Progenitor cell of endocrine pancreas (in vitro differentiated cells): Measurements from ENCODE around the gene CTNNA3. TPM values are rescaled to one million over a fixed set of nuclear protein-coding genes. Genes with fewer than 3 reads are reported as not detected.
"Not testable (repeated sequence)": the region's sequence is repeated elsewhere in the genome, so short reads cannot be mapped to it uniquely, and the experiment has no call there.

Source experiments
- DNase-seq: peaks from one replicate; pipeline ENCODE4 v3.0.0; 2021; ENCODE audit warnings: low spot score; ENCODE audit not compliant: unreplicated experiment
- H3K27ac Mint-ChIP-seq: 2 replicates; pipeline ENCODE4 v1.8.0; 2021; ENCODE audit warnings: mild to moderate bottlenecking, moderate library complexity, mixed read lengths
- H3K27me3 Mint-ChIP-seq: 2 replicates; pipeline ENCODE4 v1.8.0; 2021; ENCODE audit warnings: mixed read lengths
- H3K36me3 Mint-ChIP-seq: 2 replicates; pipeline ENCODE4 v1.8.0; 2022; ENCODE audit warnings: mixed read lengths; ENCODE audit not compliant: insufficient read depth
- H3K4me1 Mint-ChIP-seq: 2 replicates; pipeline ENCODE4 v1.8.0; 2021; ENCODE audit warnings: low read depth, mixed read lengths
- H3K4me3 Mint-ChIP-seq: 2 replicates; pipeline ENCODE4 v1.8.0; 2021; ENCODE audit warnings: low read depth, mild to moderate bottlenecking, moderate library complexity, mixed read lengths
- H3K9me3 Mint-ChIP-seq: 2 replicates; pipeline ENCODE4 v1.8.0; 2021; ENCODE audit warnings: low read depth, mixed read lengths
- CTCF ChIP-seq: fragments of 200-600 bp; sonication (generic); IDR thresholded peaks from one replicate; pipeline ENCODE4 v1.5.0; 2021; ENCODE audit warnings: antibody characterized with exemption, mild to moderate bottlenecking; ENCODE audit not compliant: unreplicated experiment
- total RNA-seq: library from RNA; stranded (reverse); gene quantifications from 2 replicates; pipeline ENCODE4 v1.2.1, GENCODE V29; 2021

The CTNNA3 gene
- total RNA-seq, 1 donor from 2014 or later = 1.7 TPM

DNA sequence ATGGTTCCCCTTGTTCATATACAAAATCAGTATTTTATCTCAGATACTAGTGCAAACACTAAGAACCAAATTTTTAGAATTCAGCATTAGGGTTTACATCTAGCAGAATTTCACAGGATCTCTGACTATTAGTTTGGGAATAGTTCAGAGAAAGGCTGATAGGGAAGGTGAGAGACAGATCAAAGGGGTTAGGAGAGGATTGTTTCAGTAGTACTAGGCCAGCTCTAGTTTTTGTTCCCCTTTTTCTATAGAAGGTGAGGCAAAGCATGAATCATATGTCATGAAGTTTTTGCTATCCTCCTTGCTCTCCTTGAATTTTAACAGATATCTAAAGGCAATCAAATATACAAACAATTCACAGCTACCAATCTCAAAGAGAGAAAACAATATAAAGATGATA is 26.1 kb upstream of the CTNNA3 start:
- Mint-ChIP-seq H3K36me3 (no peaks in the 10 kb centered on the region), H3K9me3 (peaks cover 13% of the 10 kb centered on the region), H3K4me3 (no peak overlapping the region), H3K4me1 (peaks cover 4% of the 10 kb centered on the region), H3K27ac (no peak overlapping the region), H3K27me3 (no peaks in the 10 kb centered on the region)
- DNase-seq = no peak
- no peak for TF ChIP-seq CTCF

GRCh38 chr10:67716455-67716854 is 20.5 kb upstream of the CTNNA3 start:
- not testable (repeated sequence) for H3K4me1 Mint-ChIP-seq, H3K27me3 Mint-ChIP-seq, H3K36me3 Mint-ChIP-seq, H3K4me3 Mint-ChIP-seq, H3K27ac Mint-ChIP-seq, DNase-seq
- H3K9me3 Mint-ChIP-seq = peaks cover 11% of the 10 kb centered on the region

GRCh38 chr10:67705921-67706320 is 9.9 kb upstream of the CTNNA3 start:
- Mint-ChIP-seq H3K27me3 (no peaks in the 10 kb centered on the region), H3K4me1 (peaks cover 3% of the 10 kb centered on the region)
- TF ChIP-seq CTCF = no peak

GRCh38 chr10:67699613-67700270 is 3.7 kb upstream of the CTNNA3 start:
- not testable (repeated sequence) for H3K4me3 Mint-ChIP-seq, H3K36me3 Mint-ChIP-seq, DNase-seq, H3K27ac Mint-ChIP-seq, H3K4me1 Mint-ChIP-seq
- peaks cover 15% of the 10 kb centered on the region for H3K27me3 Mint-ChIP-seq
- peaks cover 17% of the 10 kb centered on the region for H3K9me3 Mint-ChIP-seq

More at GRCh38 chr10:67705921-67706320, 9.9 kb upstream of the CTNNA3 start:
- DNase-seq = no peak
- peaks cover 1% of the 10 kb centered on the region for H3K36me3 Mint-ChIP-seq
- H3K4me3 Mint-ChIP-seq = no peak overlapping the region
- no peak overlapping the region for H3K27ac Mint-ChIP-seq
- peaks cover 10% of the 10 kb centered on the region for H3K9me3 Mint-ChIP-seq

- DNase-seq = no peak
- H3K4me1 Mint-ChIP-seq = peaks cover 8% of the 10 kb centered on the region
- H3K27me3 Mint-ChIP-seq = peaks cover 15% of the 10 kb centered on the region
- no peak overlapping the region for H3K27ac Mint-ChIP-seq
- peaks cover 1% of the 10 kb centered on the region for H3K36me3 Mint-ChIP-seq
- H3K9me3 Mint-ChIP-seq = peaks cover 17% of the 10 kb centered on the region
- H3K4me3 Mint-ChIP-seq = no peak overlapping the region
- TF ChIP-seq CTCF = no peak
Observed at GRCh38 chr10:67698164-67698563, 2.2 kb upstream of the CTNNA3 start.

DNA sequence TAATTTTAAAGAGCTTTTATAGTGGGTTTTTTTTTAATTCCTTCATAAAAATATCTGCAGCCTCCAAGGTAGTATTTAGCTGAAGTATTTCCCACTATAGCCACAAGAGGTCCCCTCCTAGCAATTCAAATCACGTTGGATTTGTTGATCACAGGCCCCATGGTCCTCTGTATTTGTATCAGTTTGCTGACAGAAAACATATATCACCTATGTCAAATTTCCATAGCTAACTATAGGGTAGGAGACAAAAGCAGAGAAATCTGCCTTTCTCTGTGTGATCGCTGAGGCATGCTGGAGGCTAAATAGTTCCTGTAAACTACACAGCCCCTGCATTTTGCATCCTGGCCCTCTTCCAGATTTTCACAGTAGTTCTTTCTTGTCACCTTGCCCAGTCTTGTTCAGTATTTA is 1.7 kb upstream of the CTNNA3 start:
- H3K4me1 Mint-ChIP-seq = peaks cover 12% of the 10 kb centered on the region
- H3K9me3 Mint-ChIP-seq = peaks cover 15% of the 10 kb centered on the region
- H3K27ac Mint-ChIP-seq = no peak overlapping the region
- DNase-seq = no peak
- peaks cover 1% of the 10 kb centered on the region for H3K36me3 Mint-ChIP-seq
- no peak overlapping the region for H3K4me3 Mint-ChIP-seq
- peak; percentile 72 for TF ChIP-seq CTCF
- H3K27me3 Mint-ChIP-seq = peaks cover 15% of the 10 kb centered on the region
